ENCODE measurements around the gene PXMP4. TPM values are rescaled to one million over a fixed set of nuclear protein-coding genes. Genes with fewer than 3 reads are reported as not detected.

Gene PXMP4
- total and polyA plus RNA-seq, 9 of the 15 experiments (the other 6 are each of a cell fraction or from before 2014, with no cell fraction given), result 4.8 to 29.1 (median 6.8) TPM

- TF ChIP-seq ZNF239 (CRISPR knock-in tag; IDR thresholded peaks at IDR 0.05) (no peak), PKNOX1 (IDR thresholded peaks at IDR 0.05) (no peak), PHF8 (IDR thresholded peaks at IDR 0.05; ENCODE audit: borderline replicate concordance, low read length) (no peak), RUNX1 (IDR thresholded peaks at IDR 0.05; ENCODE audit: low read depth) (no peak), CC2D1A (IDR thresholded peaks at IDR 0.05) (no peak), POLR3G (IDR thresholded peaks at IDR 0.05; ENCODE audit: extremely low read depth, insufficient read length, insufficient replicate concordance) (no peak), CXXC5 (CRISPR knock-in tag; IDR thresholded peaks at IDR 0.05) (no peak), HNRNPK (IDR thresholded peaks at IDR 0.05; ENCODE audit: low read depth, low read length, poor library complexity, severe bottlenecking) (no peak), LEF1 (IDR thresholded peaks at IDR 0.05) (no peak), RBM17 (IDR thresholded peaks at IDR 0.05; ENCODE audit: borderline replicate concordance, low read depth, low read length) (no peak), CBFA2T2 (conservative IDR thresholded peaks at IDR 0.05) (no peak), KAT7 (CRISPR knock-in tag; IDR thresholded peaks at IDR 0.05; ENCODE audit: borderline replicate concordance) (no peak), CHCHD3 (CRISPR knock-in tag; IDR thresholded peaks at IDR 0.05) (no peak), MYNN (IDR thresholded peaks at IDR 0.05) (no peak), MYNN (CRISPR knock-in tag; IDR thresholded peaks at IDR 0.05) (no peak), SMARCA5 (IDR thresholded peaks at IDR 0.05) (0 out of 2 replicates have a peak, but pooled peaks have one; percentile 45), USF1 (CRISPR knock-in tag; IDR thresholded peaks at IDR 0.05) (no peak), ATF2 (CRISPR knock-in tag; IDR thresholded peaks at IDR 0.05) (no peak), VEZF1 (CRISPR knock-in tag; IDR thresholded peaks at IDR 0.05) (no peak), ZNF197 (CRISPR knock-in tag; IDR thresholded peaks at IDR 0.05; ENCODE audit: low read depth) (no peak), WHSC1 (IDR thresholded peaks at IDR 0.05; ENCODE audit: low read length) (no peak), ZNF311 (CRISPR knock-in tag; IDR thresholded peaks at IDR 0.05) (no peak), HDGF (IDR thresholded peaks at IDR 0.05) (peak; percentile 58; the same call in 1 of the 2 replicates), ZNF668 (CRISPR knock-in tag; IDR thresholded peaks at IDR 0.05) (no peak), CTBP1 (IDR thresholded peaks at IDR 0.05; ENCODE audit: borderline replicate concordance) (0 out of 2 replicates have a peak, but pooled peaks have one; percentile 0), MXI1 (IDR thresholded peaks at IDR 0.05; ENCODE audit: low read depth, low read length) (no peak), LARP7 (IDR thresholded peaks at IDR 0.05) (no peak), HIVEP1 (CRISPR knock-in tag; IDR thresholded peaks at IDR 0.05) (no peak)
Measured at GRCh38 chr20:33719277-33719988, 677 bp downstream of the PXMP4 start (continued).
